Chondrocyte (in vitro differentiated cells): ENCODE results near the gene PPP1R11. TPM values are rescaled to one million over a fixed set of nuclear protein-coding genes. Genes with fewer than 3 reads are reported as not detected.

Experiments
- DNase-seq: peaks from one replicate; pipeline ENCODE4 v3.0.0; 2021; ENCODE audit warnings: mixed read lengths, low spot score
- H3K27ac Mint-ChIP-seq: one replicate; pipeline ENCODE4 v1.8.0; 2021; ENCODE audit warnings: mild to moderate bottlenecking, moderate library complexity, mixed read lengths; ENCODE audit not compliant: unreplicated experiment
- H3K27me3 Mint-ChIP-seq: 2 replicates; pipeline ENCODE4 v1.8.0; 2021; ENCODE audit warnings: low read depth, mixed read lengths
- H3K36me3 Mint-ChIP-seq: 2 replicates; pipeline ENCODE4 v1.8.0; 2021; ENCODE audit warnings: low read depth, mixed read lengths
- H3K4me1 Mint-ChIP-seq: 2 replicates; pipeline ENCODE4 v1.8.0; 2021; ENCODE audit warnings: low read depth, mild to moderate bottlenecking, mixed read lengths
- H3K4me3 Mint-ChIP-seq: one replicate; pipeline ENCODE4 v1.8.0; 2021; ENCODE audit warnings: mild to moderate bottlenecking, moderate library complexity, mixed read lengths; ENCODE audit not compliant: unreplicated experiment
- H3K9me3 Mint-ChIP-seq: 2 replicates; pipeline ENCODE4 v1.8.0; 2021; ENCODE audit warnings: low read depth, mixed read lengths
- total RNA-seq: library from RNA; stranded (reverse); gene quantifications from 3 replicates; pipeline ENCODE4 v1.2.1, GENCODE V29; 2021
- TF ChIP-seq, protein P1 (sequence below): fragments of 200-600 bp; sonication (generic); IDR thresholded peaks from 2 replicates; pipeline ENCODE4 v1.5.0; 2021; ENCODE audit warnings: antibody characterized with exemption, mild to moderate bottlenecking, moderate library complexity

Gene PPP1R11
- total RNA-seq, 1 donor from 2014 or later = 47.1 TPM

DNA sequence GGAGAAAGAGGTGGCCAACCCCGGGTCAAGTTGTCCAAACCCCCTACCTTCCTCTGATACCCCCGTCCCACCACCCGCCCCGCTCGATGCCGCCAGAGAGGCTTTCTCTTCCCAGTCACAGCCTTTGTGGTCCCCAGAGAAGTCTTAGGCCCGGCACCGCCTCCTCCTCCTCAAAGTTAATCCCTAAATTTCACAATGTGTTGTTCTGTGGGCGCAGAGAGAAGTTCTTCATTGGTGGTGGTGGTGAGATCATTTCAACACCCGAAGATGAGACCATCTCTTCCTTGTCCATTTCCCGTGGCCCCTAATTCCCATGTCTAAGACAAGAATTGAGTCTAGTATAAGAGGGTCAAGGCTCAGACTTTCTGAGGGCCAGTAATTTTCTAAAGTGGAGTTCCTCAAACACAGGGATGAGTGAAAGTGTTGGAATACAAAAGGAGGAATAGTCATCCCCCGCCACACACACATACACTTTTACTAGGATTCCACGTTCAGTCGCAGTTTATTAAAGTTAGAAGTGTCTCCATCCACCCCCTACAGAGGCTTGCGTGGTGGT lies 35.5 kb downstream of the PPP1R11 start:
- Mint-ChIP-seq H3K9me3 (no peaks in the 10 kb centered on the region), H3K36me3 (peaks cover 2% of the 10 kb centered on the region), H3K4me3 (peak overlapping the region; percentile 74), H3K27ac (peak overlapping the region; percentile 46), H3K27me3 (peaks cover 37% of the 10 kb centered on the region), H3K4me1 (peaks cover 28% of the 10 kb centered on the region)
- TF ChIP-seq, protein P1, sequence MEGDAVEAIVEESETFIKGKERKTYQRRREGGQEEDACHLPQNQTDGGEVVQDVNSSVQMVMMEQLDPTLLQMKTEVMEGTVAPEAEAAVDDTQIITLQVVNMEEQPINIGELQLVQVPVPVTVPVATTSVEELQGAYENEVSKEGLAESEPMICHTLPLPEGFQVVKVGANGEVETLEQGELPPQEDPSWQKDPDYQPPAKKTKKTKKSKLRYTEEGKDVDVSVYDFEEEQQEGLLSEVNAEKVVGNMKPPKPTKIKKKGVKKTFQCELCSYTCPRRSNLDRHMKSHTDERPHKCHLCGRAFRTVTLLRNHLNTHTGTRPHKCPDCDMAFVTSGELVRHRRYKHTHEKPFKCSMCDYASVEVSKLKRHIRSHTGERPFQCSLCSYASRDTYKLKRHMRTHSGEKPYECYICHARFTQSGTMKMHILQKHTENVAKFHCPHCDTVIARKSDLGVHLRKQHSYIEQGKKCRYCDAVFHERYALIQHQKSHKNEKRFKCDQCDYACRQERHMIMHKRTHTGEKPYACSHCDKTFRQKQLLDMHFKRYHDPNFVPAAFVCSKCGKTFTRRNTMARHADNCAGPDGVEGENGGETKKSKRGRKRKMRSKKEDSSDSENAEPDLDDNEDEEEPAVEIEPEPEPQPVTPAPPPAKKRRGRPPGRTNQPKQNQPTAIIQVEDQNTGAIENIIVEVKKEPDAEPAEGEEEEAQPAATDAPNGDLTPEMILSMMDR = no peak
- DNase-seq = no peak

DNA sequence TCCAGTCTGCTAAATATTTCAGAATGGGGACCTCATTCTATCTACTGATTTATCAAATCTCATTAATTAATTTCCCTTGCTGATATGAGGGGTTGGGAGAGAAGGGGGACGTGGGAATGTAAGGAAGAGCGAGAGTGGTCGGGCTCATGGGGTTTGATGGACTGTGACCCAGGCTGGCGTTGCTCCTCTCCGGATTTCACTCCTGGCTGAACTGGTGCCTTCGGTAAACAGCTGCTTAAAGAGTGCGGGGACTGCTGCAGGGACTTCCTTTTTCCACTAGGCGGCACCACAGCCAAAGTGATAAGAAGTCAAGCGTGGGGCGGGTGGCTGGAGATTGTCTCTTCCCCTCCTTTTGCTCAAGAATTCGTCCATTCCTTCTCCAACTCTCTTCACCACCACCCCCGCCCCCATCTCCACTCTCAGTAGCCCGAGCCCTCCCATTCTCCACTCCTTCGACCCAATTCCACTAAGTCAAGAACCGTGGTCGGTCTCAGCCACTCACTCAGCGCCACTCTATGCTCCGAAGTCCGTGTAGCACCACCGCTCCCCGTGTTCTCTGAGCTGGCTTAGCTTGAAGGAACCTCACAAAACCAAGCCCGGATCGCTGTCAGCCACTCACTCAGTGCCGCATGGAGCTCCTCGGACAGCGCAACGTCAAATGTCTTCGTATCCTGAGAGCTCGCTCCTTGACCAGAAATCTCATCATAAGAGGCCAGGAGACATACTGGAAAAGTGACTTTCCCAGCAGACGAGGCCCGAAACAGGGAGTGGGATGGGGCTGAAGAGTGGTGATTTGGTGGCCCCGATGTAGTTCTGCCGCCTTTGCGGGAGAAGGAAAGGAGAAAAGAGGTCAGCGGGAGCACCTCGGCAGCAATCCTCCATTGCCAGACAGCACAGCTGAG lies 36.2 kb downstream of the PPP1R11 start:
- Mint-ChIP-seq H3K4me3 (peak overlapping the region; percentile 70), H3K36me3 (peaks cover 3% of the 10 kb centered on the region), H3K27me3 (peaks cover 37% of the 10 kb centered on the region), H3K4me1 (peaks cover 28% of the 10 kb centered on the region), H3K27ac (peak overlapping the region; percentile 19), H3K9me3 (no peaks in the 10 kb centered on the region)
- DNase-seq = no peak
- TF ChIP-seq, protein P1 = peak; percentile 93

DNA sequence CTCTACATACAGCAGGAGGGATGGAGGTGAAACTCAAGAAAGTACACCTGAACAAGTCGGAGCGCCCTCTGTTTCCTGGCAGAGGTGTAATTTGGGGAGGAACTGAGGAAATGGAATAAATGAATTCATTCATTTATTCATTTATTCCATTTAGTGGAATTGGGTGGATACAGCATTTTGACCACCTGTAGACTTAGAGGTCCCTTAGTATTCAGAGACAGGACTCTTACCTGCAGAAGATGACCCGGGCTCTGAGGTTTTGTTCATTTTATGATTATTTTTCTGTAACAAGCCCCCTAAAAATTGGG lies 36.8 kb downstream of the PPP1R11 start:
- TF ChIP-seq, protein P1 = no peak
- Mint-ChIP-seq H3K36me3 (peaks cover 3% of the 10 kb centered on the region), H3K4me1 (peaks cover 28% of the 10 kb centered on the region), H3K9me3 (no peaks in the 10 kb centered on the region), H3K27ac (no peak overlapping the region), H3K27me3 (peaks cover 35% of the 10 kb centered on the region), H3K4me3 (peak overlapping the region; percentile 70)
- no peak for DNase-seq

DNA sequence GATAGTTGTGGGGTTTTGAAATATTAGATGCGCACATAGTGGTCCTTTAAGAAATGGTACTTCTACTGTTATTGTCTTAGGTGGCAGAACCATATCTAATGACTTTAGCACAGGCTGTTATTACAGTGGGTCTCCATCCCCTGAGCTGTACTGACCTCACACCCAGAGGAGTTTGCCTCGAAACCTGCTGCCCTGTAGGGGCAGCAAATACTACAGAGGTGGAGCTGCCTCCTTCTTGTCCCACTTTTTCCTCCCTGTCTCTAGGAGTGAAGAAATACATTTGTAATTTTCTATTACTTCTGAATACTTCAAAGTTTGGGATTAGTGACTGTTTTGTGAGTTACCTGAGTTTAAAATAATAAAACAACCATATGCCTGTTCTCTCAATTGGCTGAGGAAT lies 37.7 kb downstream of the PPP1R11 start:
- peaks cover 28% of the 10 kb centered on the region for H3K4me1 Mint-ChIP-seq
- H3K9me3 Mint-ChIP-seq = no peaks in the 10 kb centered on the region
- no peak overlapping the region for H3K4me3 Mint-ChIP-seq
- H3K36me3 Mint-ChIP-seq = peaks cover 3% of the 10 kb centered on the region
- peaks cover 31% of the 10 kb centered on the region for H3K27me3 Mint-ChIP-seq
- TF ChIP-seq, protein P1 = no peak
- DNase-seq = no peak
- no peak overlapping the region for H3K27ac Mint-ChIP-seq

DNA sequence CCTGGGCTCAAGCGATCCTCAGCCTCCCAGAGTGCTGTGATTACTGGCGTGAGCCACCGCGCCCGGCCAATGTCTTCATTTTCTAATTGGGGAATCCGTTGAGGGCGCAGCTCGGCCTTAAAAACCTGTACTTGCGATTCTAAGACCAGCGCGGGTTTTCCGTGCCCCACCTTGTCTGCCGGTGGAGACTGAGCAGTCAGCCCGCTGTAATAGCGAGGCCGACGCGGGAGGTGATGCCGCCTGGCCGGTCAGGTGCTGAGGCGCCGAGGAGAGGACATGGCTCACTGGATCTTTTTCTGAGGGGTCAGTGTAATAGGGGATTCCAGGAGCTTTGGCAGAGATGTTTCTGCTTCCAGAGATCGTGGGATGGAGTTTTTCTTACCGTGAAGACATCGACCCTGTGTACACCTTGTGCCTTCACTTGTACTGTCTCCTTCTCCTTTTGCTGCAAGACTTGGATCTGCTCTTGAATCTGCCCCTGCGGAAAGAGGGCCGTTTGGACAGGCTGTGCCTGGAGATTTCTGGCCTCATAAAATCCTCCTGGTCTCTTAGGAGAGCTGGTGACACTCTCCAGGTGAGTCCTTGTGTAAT lies 44.4 kb downstream of the PPP1R11 start:
- peaks cover 2% of the 10 kb centered on the region for H3K36me3 Mint-ChIP-seq

More for the DNA sequence above, 44.4 kb downstream of the PPP1R11 start:
- H3K9me3 Mint-ChIP-seq = no peaks in the 10 kb centered on the region
- H3K4me1 Mint-ChIP-seq = no peaks in the 10 kb centered on the region
- TF ChIP-seq, protein P1 = no peak
- DNase-seq = no peak
- H3K4me3 Mint-ChIP-seq = no peak overlapping the region
- H3K27ac Mint-ChIP-seq = no peak overlapping the region
- peaks cover 54% of the 10 kb centered on the region for H3K27me3 Mint-ChIP-seq
